Measurements from ENCODE around the gene NHSL2.

NHSL2 gene

DNA sequence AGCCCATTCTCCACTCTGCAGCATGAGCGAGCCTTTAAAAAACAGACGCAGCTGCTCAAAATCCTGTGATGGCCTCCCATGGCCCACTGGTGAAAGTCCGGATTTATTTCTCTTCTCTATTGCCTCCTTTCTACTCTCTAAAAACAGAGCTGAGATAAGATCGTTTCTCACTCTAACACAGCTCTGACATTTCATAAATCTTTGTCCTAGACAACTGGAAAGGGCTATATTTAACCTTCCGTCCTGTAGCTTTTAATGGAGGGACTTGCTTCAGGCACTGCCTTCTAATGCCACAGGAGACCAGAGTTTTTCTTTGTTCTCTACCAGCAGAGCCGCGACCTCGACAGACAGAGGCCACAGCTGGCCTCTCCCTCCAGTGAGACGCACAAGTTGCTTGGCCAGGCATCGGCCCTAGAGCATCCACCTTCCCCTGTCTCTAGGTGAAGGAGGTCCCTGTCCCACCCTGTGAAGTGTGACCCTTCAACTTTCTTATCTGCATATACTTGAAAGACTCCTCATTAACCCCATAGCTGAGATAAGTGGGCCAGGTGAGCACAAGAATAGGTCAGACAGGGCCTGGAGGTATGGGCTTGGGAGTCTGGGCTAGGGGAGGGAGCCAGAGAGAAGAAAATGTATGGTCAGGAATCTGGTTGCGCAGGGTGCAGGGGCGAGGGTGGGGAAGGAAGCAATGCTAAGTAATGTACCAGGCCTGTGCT is 171.1 kb downstream of the NHSL2 start:
- no peak for DNase-seq

DNA sequence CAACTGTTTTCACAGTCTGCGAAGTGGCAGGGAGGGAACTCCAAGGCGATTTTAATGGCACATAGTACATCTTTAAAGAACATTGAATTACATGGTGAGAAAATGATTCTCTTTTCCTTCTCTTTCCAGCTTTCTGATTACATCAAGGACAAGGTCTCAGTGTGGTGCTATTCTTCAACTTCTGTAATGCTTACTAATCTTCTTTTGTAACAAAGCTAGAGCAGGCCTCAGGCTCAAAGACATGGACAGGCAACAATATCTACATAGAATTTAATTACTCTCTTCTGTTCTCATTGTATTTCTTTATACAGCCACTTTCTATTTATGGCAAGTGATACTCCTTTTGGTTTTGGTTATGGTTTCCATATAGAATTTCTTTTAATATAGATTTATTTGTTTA is 172.6 kb downstream of the NHSL2 start:
- DNase-seq, result no peak

- DNase-seq, result no peak
Measured at GRCh38 chrX:72084114-72084513, 173.5 kb downstream of the NHSL2 start.

GRCh38 chrX:72086995-72087394 is 176.3 kb downstream of the NHSL2 start:
- DNase-seq, result no peak

GRCh38 chrX:72088761-72089160 is 178.1 kb downstream of the NHSL2 start:
- no peak for DNase-seq

DNA sequence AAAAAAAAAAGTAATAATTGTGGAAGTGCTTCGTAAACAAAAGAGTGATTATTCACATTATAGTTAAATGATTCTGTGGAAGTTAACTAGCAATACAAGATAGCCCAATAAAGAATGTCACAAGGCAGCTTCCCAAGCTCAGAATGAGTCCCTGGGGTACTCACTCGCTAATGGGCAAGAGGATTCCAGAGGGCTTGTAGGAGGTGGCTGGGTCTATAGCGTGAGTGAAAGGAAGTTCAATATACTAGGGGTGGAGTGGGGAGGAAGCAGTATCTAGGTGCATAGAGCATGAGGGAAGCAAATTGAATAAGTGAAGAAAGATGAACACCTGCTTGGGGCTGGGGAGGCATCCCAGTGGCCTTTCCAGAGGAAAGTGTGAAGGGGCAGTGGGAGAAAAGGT is 178.6 kb downstream of the NHSL2 start:
- no peak for DNase-seq

- peak; percentile 86 for DNase-seq
Measured at GRCh38 chrX:72094894-72095293, 184.2 kb downstream of the NHSL2 start.

- DNase-seq, result no peak
Measured at GRCh38 chrX:72095370-72095769, 184.7 kb downstream of the NHSL2 start.

DNA sequence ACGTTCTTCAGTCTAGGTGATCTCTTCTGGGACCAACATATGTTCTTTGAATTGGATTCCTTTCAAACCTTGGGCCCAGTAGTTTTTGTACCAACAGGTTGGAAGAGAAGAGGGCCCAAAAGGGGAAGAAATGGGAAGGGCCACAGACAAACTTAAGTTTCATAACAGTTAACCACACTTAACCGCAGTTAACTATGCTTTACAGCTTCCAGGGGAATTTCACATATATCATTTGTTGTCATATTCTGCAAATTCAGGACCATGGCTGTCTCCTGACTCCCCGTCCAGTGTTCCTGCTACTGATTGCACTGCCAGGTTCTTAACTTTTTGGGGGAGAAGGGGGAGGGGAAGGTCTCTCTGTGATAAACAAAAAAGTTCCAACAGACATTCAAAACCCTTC is 186.5 kb downstream of the NHSL2 start:
- no peak for DNase-seq

GRCh38 chrX:72100051-72100755 is 189.6 kb downstream of the NHSL2 start:
- peak; percentile 68 for DNase-seq

- peak; percentile 85 for DNase-seq
Measured at GRCh38 chrX:72100824-72101351, 190.2 kb downstream of the NHSL2 start.

- DNase-seq, result no peak
Measured at GRCh38 chrX:72101597-72102037, 191.0 kb downstream of the NHSL2 start.

GRCh38 chrX:72102126-72102525 is 191.5 kb downstream of the NHSL2 start:
- DNase-seq, result peak; percentile 29

DNA sequence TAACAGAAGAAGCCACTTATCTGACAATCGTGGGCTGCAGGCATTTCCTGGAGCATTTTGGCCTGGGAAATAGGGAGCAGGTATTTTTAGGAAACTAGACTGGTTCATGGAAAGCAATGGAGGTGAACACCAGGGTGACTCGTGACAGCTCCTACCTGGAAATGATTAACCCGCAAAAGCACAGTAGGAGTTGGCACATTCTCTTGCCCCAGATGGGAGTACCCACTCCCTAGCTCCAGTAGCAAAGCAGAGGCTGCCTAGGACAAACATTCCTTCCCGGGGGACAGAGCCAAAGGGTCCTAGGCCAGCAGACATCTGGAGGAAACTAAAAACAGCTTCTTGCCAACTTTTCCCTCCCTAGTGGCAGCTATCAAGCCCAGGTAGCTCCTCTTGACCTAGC is 192.1 kb downstream of the NHSL2 start:
- DNase-seq, result no peak

- peak; percentile 85 for DNase-seq
Measured at GRCh38 chrX:72105436-72105835, 194.8 kb downstream of the NHSL2 start.

GRCh38 chrX:72107320-72107719 is 196.7 kb downstream of the NHSL2 start:
- peak; percentile 38 for DNase-seq

DNA sequence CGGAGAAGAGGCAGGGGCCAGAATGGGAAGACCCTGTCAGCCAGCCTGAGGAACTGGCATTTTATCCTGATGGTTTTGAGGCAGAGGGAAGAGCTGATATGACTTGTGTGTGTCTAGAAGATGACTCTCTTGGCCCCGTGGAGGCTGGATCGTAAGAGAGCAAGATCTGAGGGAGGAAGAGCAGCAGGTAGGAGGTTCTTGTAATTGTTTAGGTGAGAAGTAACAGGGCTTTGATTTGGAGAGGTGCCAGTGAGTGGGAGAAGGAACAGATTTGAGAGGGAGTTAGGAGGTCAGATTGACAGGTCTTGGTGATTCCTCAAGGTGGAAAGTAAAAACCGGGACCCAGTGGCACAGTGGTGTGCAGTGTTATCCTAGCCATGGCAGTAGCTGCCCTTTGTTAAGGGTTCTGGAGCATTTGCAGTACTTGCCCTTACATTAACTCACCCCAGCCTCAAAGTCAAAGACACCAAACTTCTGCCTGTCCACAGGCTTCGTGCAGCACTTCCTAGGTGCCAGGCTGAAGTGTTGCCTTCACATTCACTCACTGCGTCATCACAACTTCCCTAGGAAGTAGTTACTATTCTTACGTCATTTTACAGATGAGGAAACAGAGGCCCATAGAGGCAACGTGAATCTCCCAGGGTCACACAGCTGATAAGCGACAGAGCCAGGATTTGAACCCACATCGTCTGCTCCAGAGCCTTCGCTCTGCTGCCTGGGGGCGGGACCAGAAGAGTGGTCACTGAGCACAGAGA is 197.4 kb downstream of the NHSL2 start:
- DNase-seq, result no peak

GRCh38 chrX:72108666-72109065 is 198.0 kb downstream of the NHSL2 start:
- DNase-seq, result no peak

GRCh38 chrX:72110051-72110875 is 199.6 kb downstream of the NHSL2 start:
- no peak for DNase-seq

GRCh38 chrX:72110876-72111708 is 200.4 kb downstream of the NHSL2 start:
- DNase-seq, result no peak

GRCh38 chrX:72113461-72113860 is 202.8 kb downstream of the NHSL2 start:
- DNase-seq, result no peak

DNA sequence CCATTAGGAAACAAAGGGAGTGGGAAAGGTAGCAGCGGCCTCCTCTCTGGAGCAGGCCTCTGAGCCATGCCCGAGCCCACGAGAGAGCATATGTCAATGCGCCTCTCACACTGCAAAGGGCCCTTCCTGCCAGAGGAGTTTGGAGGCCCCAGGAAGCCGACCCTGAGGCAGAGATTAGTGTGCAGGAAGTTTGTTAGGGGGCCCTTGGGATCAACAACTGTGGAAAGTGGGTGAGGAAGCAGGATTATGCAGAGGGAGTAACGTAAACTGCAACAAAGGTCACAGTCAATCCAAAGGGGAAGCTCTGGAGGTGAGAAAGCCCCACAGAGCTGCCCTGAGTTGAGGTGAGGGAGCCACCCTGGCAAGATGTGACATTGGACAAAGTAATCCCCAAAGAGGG is 203.7 kb downstream of the NHSL2 start:
- no peak for DNase-seq

Data from CD4-positive, alpha-beta T cell treated with Interleukin-12 subunit alpha and Interleukin-12 subunit beta, for 1 hour (primary cell).